HEK293T (cell line): ENCODE data around the gene COX10.

Source experiments
- BHLHE40 ChIP-seq: fragments of 450-650 bp; IDR thresholded peaks from 2 replicates; pipeline ENCODE4 v1.6.1; 2016; ENCODE audit warnings: mild to moderate bottlenecking, moderate library complexity, borderline replicate concordance
- FOXM1 ChIP-seq: fragments of 450-650 bp; IDR thresholded peaks from 2 replicates; pipeline ENCODE4 v1.6.1; 2017; ENCODE audit warnings: mild to moderate bottlenecking, borderline replicate concordance
- SUZ12 ChIP-seq: fragments of 450-650 bp; IDR thresholded peaks from 2 replicates; pipeline ENCODE4 v1.6.1; 2016; ENCODE audit warnings: mild to moderate bottlenecking

- TF ChIP-seq FOXM1 (no peak), SUZ12 (no peak), BHLHE40 (no peak)
Observed at GRCh38 chr17:14082848-14083247, 13.5 kb downstream of the COX10 start.
